SU-DHL-6 (cell line): ENCODE results near the gene PINLYP.

Experiments
- EZH2phosphoT487 ChIP-seq: fragments of 200-600 bp; sonication (generic), shearing (Covaris generic); conservative IDR thresholded peaks from 2 replicates; pipeline ENCODE4 v1.6.1; 2018; ENCODE audit warnings: mild to moderate bottlenecking, antibody characterized with exemption, low read length, moderate library complexity, mixed read lengths
- TF ChIP-seq, protein P1 (sequence below): fragments of 200-600 bp; sonication (generic); IDR thresholded peaks from one replicate; pipeline ENCODE4 v1.5.1; 2017; ENCODE audit warnings: antibody characterized with exemption, mild to moderate bottlenecking, low read length, moderate library complexity; ENCODE audit not compliant: insufficient read depth, poor library complexity, severe bottlenecking

GRCh38 chr19:43626838-43627237 lies 51.2 kb downstream of the PINLYP start:
- TF ChIP-seq, protein P1, sequence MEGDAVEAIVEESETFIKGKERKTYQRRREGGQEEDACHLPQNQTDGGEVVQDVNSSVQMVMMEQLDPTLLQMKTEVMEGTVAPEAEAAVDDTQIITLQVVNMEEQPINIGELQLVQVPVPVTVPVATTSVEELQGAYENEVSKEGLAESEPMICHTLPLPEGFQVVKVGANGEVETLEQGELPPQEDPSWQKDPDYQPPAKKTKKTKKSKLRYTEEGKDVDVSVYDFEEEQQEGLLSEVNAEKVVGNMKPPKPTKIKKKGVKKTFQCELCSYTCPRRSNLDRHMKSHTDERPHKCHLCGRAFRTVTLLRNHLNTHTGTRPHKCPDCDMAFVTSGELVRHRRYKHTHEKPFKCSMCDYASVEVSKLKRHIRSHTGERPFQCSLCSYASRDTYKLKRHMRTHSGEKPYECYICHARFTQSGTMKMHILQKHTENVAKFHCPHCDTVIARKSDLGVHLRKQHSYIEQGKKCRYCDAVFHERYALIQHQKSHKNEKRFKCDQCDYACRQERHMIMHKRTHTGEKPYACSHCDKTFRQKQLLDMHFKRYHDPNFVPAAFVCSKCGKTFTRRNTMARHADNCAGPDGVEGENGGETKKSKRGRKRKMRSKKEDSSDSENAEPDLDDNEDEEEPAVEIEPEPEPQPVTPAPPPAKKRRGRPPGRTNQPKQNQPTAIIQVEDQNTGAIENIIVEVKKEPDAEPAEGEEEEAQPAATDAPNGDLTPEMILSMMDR: no peak
- no peak for TF ChIP-seq EZH2phosphoT487
